GM06990 (cell line): ENCODE data around the gene ZNF223.

ENCODE experiments used
- DNase-seq: peaks from one replicate; pipeline ENCODE4 v3.0.0-alpha.2; 2011; ENCODE audit not compliant: insufficient read length; ENCODE audit errors: extremely low read depth
- H3K27me3 ChIP-seq: replicated peaks from 2 replicates; pipeline ENCODE4 v1.6.0; 2011; ENCODE audit warnings: low read length; ENCODE audit not compliant: control insufficient read depth, insufficient read depth
- H3K36me3 ChIP-seq: 2 replicates; pipeline ENCODE4 v1.5.1; 2011; ENCODE audit warnings: low read length; ENCODE audit not compliant: control insufficient read depth, insufficient read depth
- H3K4me3 ChIP-seq: replicated peaks from 2 replicates; pipeline ENCODE4 v1.5.1; 2011; ENCODE audit warnings: low read depth, mild to moderate bottlenecking, control low read depth, low read length
- CTCF ChIP-seq: IDR thresholded peaks from 2 replicates; pipeline ENCODE4 v1.5.1; 2011; ENCODE audit warnings: low read length, control low read depth, mild to moderate bottlenecking, inconsistent platforms; ENCODE audit not compliant: insufficient read depth, poor library complexity, severe bottlenecking

ZNF223 gene

GRCh38 chr19:44109458-44109857, 57.6 kb downstream of the ZNF223 start:
- no peak for TF ChIP-seq CTCF
- Histone ChIP-seq H3K4me3 (no peak overlapping the region), H3K36me3 (peaks cover 9% of the 10 kb centered on the region), H3K27me3 (no peaks in the 10 kb centered on the region)
- DNase-seq = no peak

GRCh38 chr19:44111910-44112463, 60.2 kb downstream of the ZNF223 start:
- no peak for TF ChIP-seq CTCF
- Histone ChIP-seq H3K4me3 (no peak overlapping the region; the same call in 1 of the 2 replicates), H3K36me3 (peaks cover 4% of the 10 kb centered on the region), H3K27me3 (no peaks in the 10 kb centered on the region)
- DNase-seq = no peak

GRCh38 chr19:44112802-44113137, 60.9 kb downstream of the ZNF223 start:
- no peak for DNase-seq
- peaks cover 4% of the 10 kb centered on the region for H3K36me3 ChIP-seq
- H3K27me3 ChIP-seq = no peaks in the 10 kb centered on the region
- peak overlapping the region; percentile 91 for H3K4me3 ChIP-seq
- no peak for TF ChIP-seq CTCF

GRCh38 chr19:44113138-44113783, 61.4 kb downstream of the ZNF223 start, which contains the start of gene ZNF225:
Gene ZNF225, plus strand, starts transcription at chr19:44113399. Its CDS starts 2,429 bp downstream, at chr19:44115828.
- Histone ChIP-seq H3K27me3 (no peaks in the 10 kb centered on the region), H3K4me3 (peak within 1 kb of the TSS; percentile 91), H3K36me3 (peaks cover 3% of the 10 kb centered on the region)
- no peak for TF ChIP-seq CTCF
- DNase-seq = peak; percentile 83

- H3K36me3 ChIP-seq = peaks cover 3% of the 10 kb centered on the region
- no peak for TF ChIP-seq CTCF
- no peaks in the 10 kb centered on the region for H3K27me3 ChIP-seq
- no peak for DNase-seq
- peak overlapping the region; percentile 91 for H3K4me3 ChIP-seq
These were observed 62.1 kb downstream of the ZNF223 start for GRCh38 chr19:44113784-44114390.
